ENCODE measurements around the gene HOXC4. TPM values are rescaled to one million over a fixed set of nuclear protein-coding genes. Genes with fewer than 3 reads are reported as not detected.
"Not testable (repeated sequence)": the region's sequence is repeated elsewhere in the genome, so short reads cannot be mapped to it uniquely, and the experiment has no call there.

Gene HOXC4
- total RNA-seq, 1 donor from 2014 or later = not detected

- DNase-seq = no peak
Observed at GRCh38 chr12:54041097-54041690, 12.4 kb upstream of the HOXC4 start.

GRCh38 chr12:54042033-54042432 is 11.6 kb upstream of the HOXC4 start:
- not testable (repeated sequence) for DNase-seq

GRCh38 chr12:54042970-54043853 is 10.4 kb upstream of the HOXC4 start:
- no peak for DNase-seq

- no peak for DNase-seq
Observed at GRCh38 chr12:54044425-54045103, 9.1 kb upstream of the HOXC4 start.

GRCh38 chr12:54045401-54045800 is 8.2 kb upstream of the HOXC4 start:
- no peak for DNase-seq

- no peak for DNase-seq
Observed at GRCh38 chr12:54045868-54046521, 7.6 kb upstream of the HOXC4 start.

GRCh38 chr12:54046809-54047159 is 6.9 kb upstream of the HOXC4 start:
- DNase-seq = no peak

GRCh38 chr12:54047160-54047963 is 6.3 kb upstream of the HOXC4 start:
- no peak for DNase-seq

GRCh38 chr12:54047964-54048303 is 5.7 kb upstream of the HOXC4 start:
- no peak for DNase-seq

GRCh38 chr12:54048406-54049093 is 5.1 kb upstream of the HOXC4 start:
- DNase-seq = no peak

GRCh38 chr12:54049108-54049507 is 4.5 kb upstream of the HOXC4 start:
- no peak for DNase-seq

GRCh38 chr12:54050482-54050810 is 3.2 kb upstream of the HOXC4 start:
- DNase-seq = no peak

GRCh38 chr12:54051026-54051842 is 2.4 kb upstream of the HOXC4 start:
- no peak for DNase-seq

GRCh38 chr12:54051874-54052437 is 1.7 kb upstream of the HOXC4 start:
- no peak for DNase-seq

GRCh38 chr12:54052438-54053002 is 1.1 kb upstream of the HOXC4 start:
- no peak for DNase-seq

- no peak for DNase-seq
Observed at GRCh38 chr12:54053003-54053750, 458 bp upstream of the HOXC4 start.

- no peak for DNase-seq
Observed at GRCh38 chr12:54054742-54055194, 1.1 kb downstream of the HOXC4 start.

GRCh38 chr12:54055552-54055951 is 1.9 kb downstream of the HOXC4 start:
- DNase-seq = no peak

- no peak for DNase-seq
Observed at GRCh38 chr12:54056110-54056509, 2.5 kb downstream of the HOXC4 start.
